K562 (cell line): ENCODE data around the gene PRELID2. TPM values are rescaled to one million over a fixed set of nuclear protein-coding genes. Genes with fewer than 3 reads are reported as not detected.

Source experiments
- ATAC-seq: fragments of 200-7000 bp; cut with Tn5 transposase; 3 replicates; pipeline ENCODE4 v1.9.1; 2020; ENCODE audit warnings: moderate library complexity
- BruUV-seq: library from RNA; stranded (reverse); fragments of 400-500 nt; replicated peaks from 2 replicates; lab custom pipeline; 2021; lab: Mats Ljungman, UMichigan
- CTCF ChIA-PET: fragments of 300-600 bp; formaldehyde crosslinking; extraction: SDS; loops from one replicate; lab custom pipeline; 2021; ENCODE audit warnings: low intra/inter-chr PET ratio; lab: Yijun Ruan, JAX
- POLR2A ChIA-PET: fragments of 300-600, 350-650 bp; sonication (Branson Sonifier 250); formaldehyde crosslinking; extraction: SDS; loops from one replicate; lab custom pipeline; 2021; ENCODE audit warnings: antibody characterized with exemption, inconsistent platforms; lab: Yijun Ruan, JAX
- DNase-seq, 4 experiments: peaks; one replicate each; pipeline versions ENCODE4 v3.0.0 to v3.0.0-alpha.2; 2011 to 2018; ENCODE audit warnings: low spot score in 3 of 4, mixed read lengths in 3 of 4; ENCODE audit errors: extremely low read depth in 1 of 4
- FAIRE-seq: peaks from 2 replicates; lab custom pipeline; 2011; peaks lifted over from hg19 to GRCh38; lab: Jason Lieb, UNC
- H2AFZ ChIP-seq: 2 replicates; pipeline ENCODE4 v1.6.0; 2011; ENCODE audit warnings: low read depth, low read length, control low read depth, inconsistent platforms
- H3K27ac ChIP-seq: fragments of 200-600 bp; 3 replicates; pipeline ENCODE4 v1.8.0; 2011; ENCODE audit warnings: low read depth, mild to moderate bottlenecking, control low read depth, inconsistent platforms, low read length, moderate library complexity, mixed read lengths; ENCODE audit errors: extremely low read depth
- H3K27me3 ChIP-seq, 2 experiments: fragments of 300-600 bp in 1 of 2; 2 replicates in 1 of 2; 3 replicates in 1 of 2; pipeline versions ENCODE4 v1.6.0 to v1.8.0; 2011; ENCODE audit warnings: inconsistent platforms in 2 of 2, low read length in 2 of 2, mild to moderate bottlenecking in 1 of 2, mixed read lengths in 1 of 2, moderate library complexity in 1 of 2; ENCODE audit not compliant: control insufficient read depth in 2 of 2, insufficient read depth in 2 of 2
- H3K36me3 ChIP-seq: fragments of 300-600 bp; 3 replicates; pipeline ENCODE4 v1.8.0; 2011; ENCODE audit warnings: mild to moderate bottlenecking, low read length, inconsistent platforms; ENCODE audit not compliant: control insufficient read depth, insufficient read depth
- H3K4me1 ChIP-seq, 2 experiments: fragments of 200-600 bp in 1 of 2; replicated peaks in 1 of 2; 2 replicates in 1 of 2; 3 replicates in 1 of 2; pipeline versions ENCODE4 v1.5.1 to v1.8.0; 2011; ENCODE audit warnings: inconsistent platforms in 2 of 2, low read length in 2 of 2, mild to moderate bottlenecking in 1 of 2, mixed read lengths in 1 of 2, moderate library complexity in 1 of 2; ENCODE audit not compliant: control insufficient read depth in 2 of 2, insufficient read depth in 2 of 2
- H3K4me2 ChIP-seq: 2 replicates; pipeline ENCODE4 v1.6.1; 2011; ENCODE audit warnings: low read length, control low read depth, inconsistent platforms, mixed read lengths; ENCODE audit not compliant: insufficient read depth
- H3K4me3 ChIP-seq: fragments of 200-600 bp; sonication (generic), shearing (Covaris generic); 2 replicates; pipeline ENCODE4 v1.5.1; 2016; ENCODE audit warnings: control low read depth, inconsistent platforms
- H3K79me2 ChIP-seq: fragments of 200-600 bp; 3 replicates; pipeline ENCODE4 v1.8.0; 2011; ENCODE audit warnings: low read length, inconsistent platforms; ENCODE audit not compliant: control insufficient read depth, insufficient read depth
- H3K9ac ChIP-seq, 2 experiments: 2 replicates each; pipeline versions ENCODE4 v1.6.0 to v1.6.1; 2011; ENCODE audit warnings: low read depth in 2 of 2, low read length in 2 of 2, control low read depth in 1 of 2, inconsistent platforms in 1 of 2, mild to moderate bottlenecking in 1 of 2, mixed read lengths in 1 of 2; ENCODE audit not compliant: insufficient read depth in 1 of 2
- H3K9me1 ChIP-seq: one replicate; pipeline ENCODE4 v1.6.0; 2011; ENCODE audit warnings: inconsistent platforms, mild to moderate bottlenecking, low read length, moderate library complexity; ENCODE audit not compliant: control insufficient read depth, insufficient read depth
- H3K9me3 ChIP-seq: replicated peaks from 2 replicates; pipeline ENCODE4 v1.5.1; 2011; ENCODE audit warnings: low read depth, low read length, inconsistent platforms; ENCODE audit not compliant: control insufficient read depth, insufficient read depth
- H4K20me1 ChIP-seq: replicated peaks from 2 replicates; pipeline ENCODE4 v1.6.1; 2011; ENCODE audit warnings: low read length, inconsistent platforms, mixed read lengths; ENCODE audit not compliant: control insufficient read depth, insufficient read depth
- CBX3 ChIP-seq, 2 experiments: IDR thresholded peaks; 1 replicate in 1 of 2; 2 replicates in 1 of 2; pipeline ENCODE4 v1.6.1; 2012; ENCODE audit warnings: inconsistent platforms in 2 of 2, low read length in 2 of 2, borderline replicate concordance in 1 of 2, control low read depth in 1 of 2
- CEBPB ChIP-seq: fragments of 450-650 bp; IDR thresholded peaks from 2 replicates; pipeline ENCODE4 v1.6.1; 2016; ENCODE audit warnings: missing genetic modification characterization, missing compliant biosample characterization
- CEBPG ChIP-seq, 3 experiments: fragments of 200-800 bp in 1 of 3; sonication (Bioruptor generic) in 1 of 3; sonication (generic) in 1 of 3; formaldehyde crosslinking in 1 of 3; IDR thresholded peaks in 2 of 3; conservative IDR thresholded peaks in 1 of 3; 2 replicates each; pipeline versions ENCODE4 v1.6.1 to v1.8.0; 2016 to 2022; ENCODE audit warnings: missing compliant biosample characterization in 2 of 3, missing genetic modification characterization in 2 of 3, mild to moderate bottlenecking in 1 of 3, missing genetic modification reagents in 1 of 3
- CHD1 ChIP-seq: fragments of 200-600 bp; sonication (generic); IDR thresholded peaks from one replicate; pipeline ENCODE4 v1.6.1; 2012; ENCODE audit warnings: mild to moderate bottlenecking, moderate library complexity, low read length, inconsistent platforms
- HSF4 ChIP-seq: fragments of 250-450 bp; sonication (Bioruptor Pico); IDR thresholded peaks from 2 replicates; pipeline ENCODE4 v2.1.2; 2022; ENCODE audit warnings: mild to moderate bottlenecking, moderate library complexity, borderline replicate concordance
- KAT8 ChIP-seq: fragments of 450-650 bp; IDR thresholded peaks from 2 replicates; pipeline ENCODE4 v1.6.1; 2016; ENCODE audit warnings: low read depth, mild to moderate bottlenecking
- MAZ ChIP-seq, 2 experiments: fragments of 450-650 bp in 1 of 2; sonication (generic) in 1 of 2; formaldehyde crosslinking; IDR thresholded peaks in 1 of 2; conservative IDR thresholded peaks in 1 of 2; 2 replicates each; pipeline versions ENCODE4 v1.4.0 to v1.5.0; 2020; ENCODE audit warnings: mild to moderate bottlenecking in 1 of 2, missing genetic modification reagents in 1 of 2
- MEF2D ChIP-seq: conservative IDR thresholded peaks from 2 replicates; pipeline ENCODE4 v1.6.1; 2016; ENCODE audit warnings: low read depth, missing genetic modification characterization, missing compliant biosample characterization
- MLLT1 ChIP-seq, 2 experiments: fragments of 450-650 bp; IDR thresholded peaks; 2 replicates each; pipeline ENCODE4 v1.6.1; 2016
- POLR2B ChIP-seq: fragments of 450-650 bp; IDR thresholded peaks from 2 replicates; pipeline ENCODE4 v1.6.1; 2018; ENCODE audit warnings: low read depth; ENCODE audit not compliant: partially characterized antibody
- RBBP5 ChIP-seq: fragments of 200-600 bp; sonication (generic); IDR thresholded peaks from 2 replicates; pipeline ENCODE4 v1.6.1; 2012; ENCODE audit warnings: borderline replicate concordance, mild to moderate bottlenecking, low read length, control low read depth, inconsistent platforms; ENCODE audit not compliant: insufficient read depth, poor library complexity, severe bottlenecking
- STAT6 ChIP-seq: sonication (generic); formaldehyde crosslinking; IDR thresholded peaks from 2 replicates; pipeline ENCODE4 v1.8.1; 2023; ENCODE audit warnings: mild to moderate bottlenecking, missing genetic modification reagents
- TAF1 ChIP-seq: IDR thresholded peaks from 2 replicates; pipeline ENCODE4 v1.6.1; 2011; ENCODE audit warnings: mild to moderate bottlenecking, low read length, moderate library complexity; ENCODE audit not compliant: insufficient read depth, control insufficient read depth, severe bottlenecking; ENCODE audit errors: extremely low read depth
- ZEB2 ChIP-seq: fragments of 450-650 bp; IDR thresholded peaks from 2 replicates; pipeline ENCODE4 v1.6.1; 2016
- ZFP36 ChIP-seq: fragments of 150-350 bp; IDR thresholded peaks from 2 replicates; pipeline ENCODE4 v1.6.1; 2018; ENCODE audit warnings: low read length, low read depth; ENCODE audit not compliant: partially characterized antibody
- ZFPM2 ChIP-seq: fragments of 250-450 bp; sonication (Bioruptor Pico); IDR thresholded peaks from 2 replicates; pipeline ENCODE4 v1.5.1; 2022; ENCODE audit warnings: mild to moderate bottlenecking
- ZFX ChIP-seq: sonication (generic); formaldehyde crosslinking; IDR thresholded peaks from 2 replicates; pipeline ENCODE4 v1.8.0; 2022; ENCODE audit warnings: mild to moderate bottlenecking, missing genetic modification reagents, moderate library complexity
- ZNF146 ChIP-seq: IDR thresholded peaks from one replicate; pipeline ENCODE4 v1.6.1; 2018; ENCODE audit warnings: missing compliant biosample characterization; ENCODE audit not compliant: unreplicated experiment
- WGBS: fragments of 100-300 bp; shearing (Covaris generic); methylation state at CpG from one replicate; pipeline ENCODE4 v1.1.6; 2016; ENCODE audit warnings: low coverage, mixed read lengths; ENCODE audit not compliant: insufficient coverage; ENCODE audit errors: missing lambda C conversion rate; 5-methylcytosine and 5-hydroxymethylcytosine counted together
- in situ Hi-C: fragments of 300-500 bp; cut with MboI; formaldehyde crosslinking; loops from 4 replicates; pipeline ENCODE4 v1.15.0; 2018; ENCODE audit warnings: inconsistent platforms, mixed read lengths
- intact Hi-C: fragments of 100-400 bp; cut with micrococcal nuclease; formaldehyde crosslinking; loops from 2 replicates; pipeline ENCODE4 v1.14.2; 2022
- polyA plus RNA-seq, 8 experiments: library from polyadenylated mRNA; depleted of rRNA in 4 of 8; stranded (reverse) in 5 of 8; unstranded in 3 of 8; fragments of >200 nt; fragmentation: Nextera tagmentation in 2 of 8; fragmentation: Illumina TruSeq in 1 of 8; extraction: Ambion mirVana in 2 of 8; extraction: Trizol in 1 of 8; gene quantifications; 2 replicates each; pipeline versions ENCODE4 v1.2.1 to v1.2.3, GENCODE V29; 2011 to 2014; ENCODE audit warnings: inconsistent platforms in 1 of 8, missing spikeins in 1 of 8
- total RNA-seq, 7 experiments: library from RNA; depleted of rRNA in 6 of 7; stranded (reverse); fragments of >200 nt in 6 of 7; fragmentation: Illumina TruSeq in 2 of 7; extraction: Trizol in 2 of 7; gene quantifications; 2 replicates each; pipeline versions ENCODE4 v1.2.1 to v1.2.3, GENCODE V29; 2011 to 2021; ENCODE audit warnings: low replicate concordance in 1 of 7

PRELID2 gene
- total and polyA plus RNA-seq, 9 of the 15 experiments (the other 6 are each of a cell fraction or from before 2014, with no cell fraction given), result 6.4 to 68.2 (median 28.8) TPM

- POLR2A ChIA-PET, result interaction anchor here (0.8 to 1.2 kb wide), 2 partner anchors 30 to 729 kb away, joined by 3 to 5 read pairs; no protein-coding TSS in a partner anchor
- Histone ChIP-seq H3K36me3 (peaks cover 2% of the 10 kb centered on the region; the same call in 1 of the 3 replicates), H3K27ac (no peak overlapping the region), H3K79me2 (no peaks in the 10 kb centered on the region), H2AFZ (no peak overlapping the region), H4K20me1 (no peaks in the 10 kb centered on the region), H3K4me1 (no peaks in the 10 kb centered on the region), H3K27me3 (no peaks in the 10 kb centered on the region), H3K9me3 (no peaks in the 10 kb centered on the region), H3K9ac (no peak overlapping the region), H3K4me3 (no peak overlapping the region), H3K4me2 (no peak overlapping the region), H3K9me1 (no peaks in the 10 kb centered on the region)
- CTCF ChIA-PET, result no interaction called here
- WGBS, result 57% methylated on average over 5 of the region's 5 CpGs
- DNase-seq, result no peak
- peak; percentile 69 for FAIRE-seq
- BruUV-seq, result no TSS peak
- in situ Hi-C loops, result no loop called here
- intact Hi-C loops, result no loop called here
- ATAC-seq, result no peak
- TF ChIP-seq STAT6 (CRISPR knock-in tag) (no peak), MLLT1 (IDR thresholded peaks at IDR 0.05) (no peak), CEBPB (peak; percentile 87), ZFX (CRISPR knock-in tag) (no peak), CBX3 (IDR thresholded peaks at IDR 0.05; ENCODE audit: borderline replicate concordance in 1 of 2, low read length in 2 of 2) (no peak), TAF1 (no peak), MAZ (CRISPR knock-in tag; conservative IDR thresholded peaks at IDR 0.05 in 1 of 2, IDR thresholded peaks at IDR 0.05 in 1 of 2) (no peak), HSF4 (CRISPR knock-in tag) (no peak), ZFP36 (no peak), ZNF146 (CRISPR knock-in tag) (no peak), CHD1 (no peak), ZEB2 (no peak), KAT8 (no peak), ZFPM2 (CRISPR knock-in tag) (no peak), RBBP5 (no peak), CEBPG (CRISPR knock-in tag; IDR thresholded peaks at IDR 0.05) (no peak; the same call in 1 of the 2 replicates), CEBPG (tag; conservative IDR thresholded peaks at IDR 0.05 in 1 of 2, IDR thresholded peaks at IDR 0.05 in 1 of 2) (peak; percentile 76 to 82), MEF2D (tag) (peak; percentile 85), POLR2B (no peak)
Observed at GRCh38 chr5:145787001-145787400, 48.1 kb downstream of the PRELID2 start.
